GM12892 (cell line): ENCODE results near the gene KDM3B.

Experiments used
- POLR2A ChIP-seq: IDR thresholded peaks from 2 replicates; pipeline ENCODE4 v1.6.1; 2011; ENCODE audit warnings: low read depth, low read length, control low read depth
- POLR2AphosphoS5 ChIP-seq: IDR thresholded peaks from 2 replicates; pipeline ENCODE4 v1.6.1; 2011; ENCODE audit warnings: low read depth, low read length, control low read depth

DNA sequence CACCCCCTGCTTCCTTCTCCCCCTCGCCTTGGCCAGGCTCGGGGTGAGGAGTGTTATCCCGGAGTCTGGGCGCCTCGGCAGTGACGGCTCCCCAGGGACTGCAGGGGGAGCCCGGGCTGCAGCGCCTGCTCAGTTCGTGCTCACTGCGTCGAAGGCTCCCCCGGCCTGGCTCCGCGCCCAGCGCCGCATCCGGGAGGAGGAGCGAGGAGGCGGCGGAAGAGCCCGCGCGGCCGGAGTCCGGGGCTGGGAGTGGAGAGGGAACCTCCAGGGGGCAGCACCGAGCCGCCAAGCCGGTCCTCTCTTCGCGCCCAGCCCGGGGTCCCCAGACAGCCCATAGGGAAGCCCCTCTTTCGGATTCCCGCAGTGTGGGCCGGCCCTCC, 111.5 kb downstream of the KDM3B start:
- TF ChIP-seq POLR2AphosphoS5 (no peak), POLR2A (peak; percentile 13; the same call in 1 of the 2 replicates)
